ENCODE data around the gene POMZP3.
"Not testable (repeated sequence)": the region's sequence is repeated elsewhere in the genome, so short reads cannot be mapped to it uniquely, and the experiment has no call there.

POMZP3 gene

DNA sequence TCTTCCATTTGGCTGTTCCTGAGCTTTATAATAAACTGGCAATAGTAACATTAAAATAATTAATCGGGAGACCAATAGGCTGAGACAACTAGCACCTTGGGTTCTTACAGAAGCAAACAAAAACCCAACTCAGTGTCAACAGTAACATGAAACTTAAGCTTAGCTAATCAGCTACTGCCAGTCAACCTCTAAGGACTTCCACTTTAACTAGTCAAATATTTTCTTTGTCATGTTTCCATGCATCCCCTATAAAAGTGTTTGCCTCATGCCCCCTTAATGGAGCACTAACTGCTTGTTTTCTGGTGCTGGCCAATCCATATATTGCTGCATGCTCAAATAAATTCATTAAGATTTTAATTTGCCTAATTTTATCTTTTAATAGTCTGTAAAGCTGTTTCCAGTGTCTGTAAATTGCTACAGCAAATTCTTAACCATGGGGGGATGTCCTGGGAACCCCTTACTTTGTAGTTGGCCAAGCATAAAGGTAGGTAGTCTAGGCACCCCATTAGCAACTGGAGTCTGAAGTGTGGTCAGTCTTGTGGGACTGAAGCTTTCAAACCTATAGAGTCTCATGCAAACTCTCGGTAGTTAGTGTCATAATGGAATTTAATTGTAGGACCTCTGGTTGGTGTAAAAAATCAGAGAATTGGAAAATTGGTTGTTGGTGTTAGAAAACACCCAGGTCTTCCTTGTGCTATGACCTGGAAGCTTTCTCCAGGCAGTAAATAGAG lies 40.3 kb downstream of the POMZP3 start:
- DNase-seq, result not testable (repeated sequence)

DNA sequence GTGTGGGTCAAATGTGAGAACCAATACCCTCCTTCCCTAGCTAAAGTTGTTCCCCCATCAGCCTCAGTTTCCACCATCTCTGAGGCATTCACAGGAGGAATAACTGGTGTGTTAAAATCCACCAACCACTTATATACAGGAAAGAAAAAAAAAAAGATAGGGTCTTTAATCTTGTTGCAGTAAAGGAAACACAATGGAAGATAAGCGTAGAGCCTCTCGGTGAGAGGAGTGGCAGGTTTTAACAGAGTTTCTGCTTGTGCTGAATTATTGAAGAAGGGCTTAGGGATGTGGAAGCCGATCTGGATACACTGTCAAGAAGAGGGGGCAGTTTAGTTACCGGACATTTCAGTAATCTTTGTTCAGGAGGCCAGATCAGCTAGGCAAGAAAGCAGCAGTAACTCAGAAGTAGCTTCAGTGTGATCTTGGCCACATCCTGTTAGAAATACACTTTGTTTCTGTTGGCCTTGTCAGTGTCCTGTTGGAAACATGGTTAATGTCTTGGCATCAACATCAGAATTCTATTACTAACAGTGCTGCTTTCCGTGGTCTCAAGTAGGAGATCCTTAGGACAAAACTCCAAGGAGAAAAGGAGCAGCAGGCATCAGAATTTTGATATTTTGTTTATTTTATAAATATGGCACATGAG lies 43.3 kb downstream of the POMZP3 start:
- not testable (repeated sequence) for DNase-seq

DNA sequence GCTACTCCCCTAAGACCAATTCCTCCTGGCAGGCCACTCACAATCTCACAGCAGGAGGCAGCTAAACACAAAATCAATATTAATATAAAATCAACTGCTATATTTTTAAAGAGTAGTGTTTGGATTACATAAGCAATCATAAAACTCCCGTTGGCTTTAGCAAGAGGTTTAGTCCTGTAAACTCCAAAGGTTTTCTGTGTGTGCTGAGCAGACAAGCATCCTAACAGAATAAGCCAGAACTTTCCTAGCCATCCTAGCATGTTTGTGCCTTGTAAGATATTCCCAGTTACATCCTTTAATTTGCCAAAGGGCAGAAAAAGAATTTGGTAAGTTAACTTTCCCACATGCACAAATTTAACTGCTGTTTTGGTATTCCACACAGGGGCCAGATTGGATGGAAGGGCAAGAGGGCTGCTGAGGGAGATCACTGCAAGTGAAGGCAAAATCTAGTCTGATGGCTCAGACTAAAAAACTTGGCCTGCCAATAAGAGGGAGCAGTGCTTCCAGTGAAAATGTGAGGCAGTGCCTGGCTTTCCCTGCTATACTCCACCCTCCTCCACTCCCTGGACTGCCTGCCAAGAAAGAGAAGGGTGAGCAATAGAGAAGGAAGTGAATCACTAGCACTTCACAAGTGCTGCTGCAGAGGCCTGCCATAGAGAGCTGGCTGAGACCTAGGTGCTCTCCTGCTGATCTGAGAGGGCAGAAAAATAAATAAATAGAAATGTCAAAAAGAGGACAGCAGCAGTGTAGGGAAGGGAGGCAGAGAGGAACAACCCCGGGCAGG lies 44.0 kb downstream of the POMZP3 start:
- peak; percentile 20 to 54 for DNase-seq

DNA sequence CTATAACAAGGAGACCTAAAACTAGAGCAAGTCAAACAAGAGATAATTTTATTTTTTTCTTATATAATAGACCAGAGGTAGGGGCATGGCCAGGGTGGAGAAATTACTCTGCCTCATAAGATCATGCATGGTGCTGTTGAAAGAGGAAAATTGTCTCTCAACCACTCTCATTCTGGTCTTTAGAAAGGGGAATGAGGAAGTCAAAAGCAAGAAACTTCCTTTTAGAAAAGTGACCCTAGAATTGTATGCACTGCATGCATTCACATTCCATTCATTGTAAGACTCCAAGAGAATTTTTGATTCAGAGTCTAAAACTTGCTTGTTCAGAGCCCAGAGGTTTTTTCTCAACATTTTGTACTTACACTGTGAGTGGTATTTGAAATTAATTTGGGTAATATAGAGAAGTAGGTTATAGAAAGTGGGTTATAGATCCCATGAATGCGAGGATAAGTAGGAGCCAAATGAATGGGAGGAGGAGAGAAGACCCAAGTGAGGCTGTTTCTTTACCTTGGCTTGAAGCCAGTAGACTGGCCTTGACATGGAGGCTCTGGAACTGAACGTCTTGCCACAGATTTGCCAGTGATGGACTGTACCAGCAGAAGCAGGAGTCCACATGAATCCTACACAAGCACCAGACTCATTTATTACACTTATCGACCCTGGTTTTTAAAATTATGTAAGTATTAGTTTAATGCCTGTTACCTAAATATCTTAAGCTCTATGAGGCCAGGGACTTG lies 51.0 kb downstream of the POMZP3 start:
- not testable (repeated sequence) for DNase-seq

GRCh38 chr7:76575431-76575830 lies 51.6 kb downstream of the POMZP3 start:
- DNase-seq, result not testable (repeated sequence)

DNA sequence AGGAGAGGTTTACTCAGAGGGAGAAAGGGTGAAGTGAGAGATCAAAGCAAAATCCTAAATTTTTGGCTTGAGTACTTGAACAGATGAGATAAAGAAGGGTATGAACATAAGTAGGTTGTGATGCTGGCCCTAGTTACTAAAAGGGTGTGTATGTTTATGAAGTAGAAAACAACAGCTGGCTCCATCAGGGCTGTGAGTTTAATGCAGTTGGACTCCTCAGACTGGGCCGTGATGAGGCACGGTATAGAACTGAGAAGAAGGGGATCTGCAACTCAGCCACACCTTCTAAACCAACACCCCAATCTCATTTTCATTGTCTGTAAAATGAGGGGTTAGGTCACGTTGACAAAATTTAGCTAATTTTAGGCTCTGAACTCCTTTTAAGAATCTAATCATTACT lies 54.8 kb downstream of the POMZP3 start:
- not testable (repeated sequence) for DNase-seq

GRCh38 chr7:76570324-76570775 lies 56.7 kb downstream of the POMZP3 start:
- not testable (repeated sequence) for DNase-seq

GRCh38 chr7:76568742-76569141 lies 58.3 kb downstream of the POMZP3 start:
- not testable (repeated sequence) for DNase-seq

DNA sequence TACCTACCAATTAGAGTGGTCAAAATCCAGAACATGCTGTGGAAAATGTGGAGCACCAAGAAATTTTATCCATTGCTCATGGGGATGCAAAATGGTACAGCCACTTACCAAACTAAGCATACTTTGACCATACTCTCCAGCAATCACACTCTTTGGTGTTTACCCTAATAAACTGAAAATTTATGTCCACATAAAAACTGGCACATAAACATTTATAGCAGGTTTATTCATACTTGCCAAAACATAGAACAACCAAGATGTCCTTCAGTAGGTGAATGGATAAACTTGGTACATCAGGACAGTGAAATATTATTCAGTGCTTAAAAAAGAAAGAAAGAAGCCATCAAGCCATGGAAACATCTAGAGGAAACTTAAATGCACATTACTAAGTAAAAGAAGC lies 59.3 kb downstream of the POMZP3 start:
- not testable (repeated sequence) for DNase-seq

GRCh38 chr7:76567311-76567710 lies 59.8 kb downstream of the POMZP3 start:
- not testable (repeated sequence) for DNase-seq

GRCh38 chr7:76565001-76565400 lies 62.1 kb downstream of the POMZP3 start:
- DNase-seq, result not testable (repeated sequence)

DNA sequence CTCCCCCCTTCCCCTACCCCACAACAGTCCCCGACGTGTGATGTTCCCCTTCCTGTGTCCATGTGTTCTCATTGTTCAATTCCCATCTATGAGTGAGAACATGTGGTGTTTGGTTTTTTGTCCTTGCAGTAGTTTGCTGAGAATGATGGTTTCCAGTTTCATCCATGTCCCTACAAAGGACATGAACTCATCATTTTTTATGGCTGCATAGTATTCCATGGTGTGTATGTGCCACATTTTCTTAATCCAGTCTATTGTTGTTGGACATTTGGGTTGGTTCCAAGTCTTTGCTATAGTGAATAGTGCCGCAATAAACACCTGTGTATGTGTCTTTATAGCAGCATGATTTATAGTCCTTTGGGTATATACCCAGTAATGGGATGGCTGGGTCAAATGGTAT lies 65.7 kb downstream of the POMZP3 start:
- DNase-seq, result not testable (repeated sequence)

- not testable (repeated sequence) for DNase-seq
Observed at GRCh38 chr7:76560157-76560556, 66.9 kb downstream of the POMZP3 start.
